HepG2 (cell line): ENCODE results near the gene TSNAXIP1. TPM values are rescaled to one million over a fixed set of nuclear protein-coding genes. Genes with fewer than 3 reads are reported as not detected.
A peak's percentile ranks its signal among the peaks of the same experiment; 100 is the strongest.

Source experiments
- CC2D1A ChIP-seq: sonication (generic); formaldehyde crosslinking; IDR thresholded peaks from 2 replicates; pipeline ENCODE4 v1.8.1; 2023; ENCODE audit warnings: mild to moderate bottlenecking, missing genetic modification reagents
- CCDC6 ChIP-seq: sonication (generic); formaldehyde crosslinking; IDR thresholded peaks from 2 replicates; pipeline ENCODE4 v1.8.1; 2022; ENCODE audit warnings: mild to moderate bottlenecking, missing genetic modification reagents, moderate library complexity
- DR1 ChIP-seq: sonication (generic); formaldehyde crosslinking; IDR thresholded peaks from 2 replicates; pipeline ENCODE4 v1.8.0; 2021; ENCODE audit warnings: mild to moderate bottlenecking, missing genetic modification reagents, inconsistent platforms
- FIP1L1 ChIP-seq: fragments of 200-400 bp; formaldehyde crosslinking; IDR thresholded peaks from 2 replicates; pipeline ENCODE4 v1.6.1; 2018; ENCODE audit warnings: low read depth, mild to moderate bottlenecking, low read length, moderate library complexity, borderline replicate concordance; ENCODE audit not compliant: insufficient read depth
- FOSL2 ChIP-seq: sonication (generic); formaldehyde crosslinking; IDR thresholded peaks from 2 replicates; pipeline ENCODE4 v1.4.0; 2020; ENCODE audit warnings: missing genetic modification reagents
- GPBP1L1 ChIP-seq: sonication (generic); formaldehyde crosslinking; IDR thresholded peaks from 2 replicates; pipeline ENCODE4 v1.5.0; 2020; ENCODE audit warnings: mild to moderate bottlenecking, missing genetic modification reagents
- HNRNPK ChIP-seq: fragments of 200-400 bp; formaldehyde crosslinking; IDR thresholded peaks from 2 replicates; pipeline ENCODE4 v1.6.1; 2018; ENCODE audit warnings: low read length, low read depth, moderate library complexity, mild to moderate bottlenecking; ENCODE audit not compliant: poor library complexity, severe bottlenecking
- KMT2A ChIP-seq: sonication (generic); formaldehyde crosslinking; IDR thresholded peaks from 2 replicates; pipeline ENCODE4 v1.4.0; 2020; ENCODE audit warnings: missing genetic modification reagents
- MAFF ChIP-seq: IDR thresholded peaks from 2 replicates; pipeline ENCODE4 v1.6.1; 2011; ENCODE audit warnings: low read depth, low read length, improper control_type of control experiment
- MAFK ChIP-seq, 2 experiments: IDR thresholded peaks in 1 of 2; conservative IDR thresholded peaks in 1 of 2; 2 replicates each; pipeline ENCODE4 v1.6.1; 2011; ENCODE audit warnings: improper control_type of control experiment in 2 of 2, low read length in 2 of 2
- MTF2 ChIP-seq: sonication (generic); formaldehyde crosslinking; IDR thresholded peaks from 2 replicates; pipeline ENCODE4 v1.5.0; 2020; ENCODE audit warnings: missing genetic modification reagents, borderline replicate concordance
- MZF1 ChIP-seq: sonication (generic); formaldehyde crosslinking; IDR thresholded peaks from 2 replicates; pipeline ENCODE4 v1.8.1; 2023; ENCODE audit warnings: mild to moderate bottlenecking, missing genetic modification reagents, borderline replicate concordance
- NBN ChIP-seq: fragments of 450-650 bp; conservative IDR thresholded peaks from 2 replicates; pipeline ENCODE4 v1.6.1; 2017
- NPAS2 ChIP-seq: sonication (generic); formaldehyde crosslinking; IDR thresholded peaks from 2 replicates; pipeline ENCODE4 v1.8.0; 2022; ENCODE audit warnings: mild to moderate bottlenecking, missing genetic modification reagents, borderline replicate concordance
- NRL ChIP-seq: sonication (generic); formaldehyde crosslinking; IDR thresholded peaks from 2 replicates; pipeline ENCODE4 v1.5.0; 2020; ENCODE audit warnings: missing genetic modification reagents, mild to moderate bottlenecking, moderate library complexity, borderline replicate concordance
- PHF8 ChIP-seq: sonication (generic); formaldehyde crosslinking; IDR thresholded peaks from 2 replicates; pipeline ENCODE4 v1.5.0; 2020; ENCODE audit warnings: missing genetic modification reagents
- SMC3 ChIP-seq: IDR thresholded peaks from 2 replicates; pipeline ENCODE4 v1.6.1; 2011; ENCODE audit warnings: low read length, improper control_type of control experiment
- STAT6 ChIP-seq: sonication (generic); formaldehyde crosslinking; IDR thresholded peaks from 2 replicates; pipeline ENCODE4 v1.4.0; 2020; ENCODE audit warnings: missing genetic modification reagents, mild to moderate bottlenecking, borderline replicate concordance
- ZBTB1 ChIP-seq: sonication (generic); formaldehyde crosslinking; IDR thresholded peaks from 2 replicates; pipeline ENCODE4 v1.4.0; 2020; ENCODE audit warnings: missing genetic modification reagents, borderline replicate concordance
- ZFAT ChIP-seq: sonication (generic); formaldehyde crosslinking; conservative IDR thresholded peaks from 2 replicates; pipeline ENCODE4 v1.8.1; 2023; ENCODE audit warnings: missing genetic modification reagents, inconsistent platforms
- ZFX ChIP-seq: sonication (generic); formaldehyde crosslinking; IDR thresholded peaks from 2 replicates; pipeline ENCODE4 v1.4.0; 2020; ENCODE audit warnings: mild to moderate bottlenecking, low read depth, missing genetic modification reagents, moderate library complexity
- ZNF205 ChIP-seq: IDR thresholded peaks from 2 replicates; pipeline ENCODE4 v1.6.1; 2018; ENCODE audit warnings: missing biosample characterization, missing genetic modification reagents
- ZNF292 ChIP-seq: sonication (generic); formaldehyde crosslinking; IDR thresholded peaks from 2 replicates; pipeline ENCODE4 v1.8.1; 2022; ENCODE audit warnings: mild to moderate bottlenecking, low read depth, missing genetic modification reagents, borderline replicate concordance
- ZNF333 ChIP-seq: sonication (generic); formaldehyde crosslinking; IDR thresholded peaks from 2 replicates; pipeline ENCODE4 v1.4.0; 2020; ENCODE audit warnings: mild to moderate bottlenecking, missing genetic modification reagents, borderline replicate concordance
- ZNF713 ChIP-seq: sonication (generic); formaldehyde crosslinking; IDR thresholded peaks from 2 replicates; pipeline ENCODE4 v1.4.0; 2020; ENCODE audit warnings: mild to moderate bottlenecking, missing genetic modification reagents
- ZNF879 ChIP-seq: sonication (generic); formaldehyde crosslinking; IDR thresholded peaks from 2 replicates; pipeline ENCODE4 v1.8.1; 2023; ENCODE audit warnings: missing genetic modification reagents
- ZSCAN12 ChIP-seq: sonication (generic); formaldehyde crosslinking; IDR thresholded peaks from 2 replicates; pipeline ENCODE4 v1.9.0; 2021; ENCODE audit warnings: mild to moderate bottlenecking, missing genetic modification reagents
- polyA plus RNA-seq, 8 experiments: library from polyadenylated mRNA; depleted of rRNA in 3 of 8; stranded (reverse) in 7 of 8; unstranded in 1 of 8; fragments of >200 nt; fragmentation: Illumina TruSeq in 4 of 8; extraction: Trizol in 4 of 8; gene quantifications; 2 replicates each; pipeline versions ENCODE4 v1.2.1 to v1.2.3, GENCODE V29; 2011 to 2016; ENCODE audit warnings: low read depth in 4 of 8, missing spikeins in 1 of 8, mixed read lengths in 1 of 8; ENCODE audit not compliant: insufficient read depth in 1 of 8
- total RNA-seq, 5 experiments: library from RNA; depleted of rRNA; stranded (reverse); fragments of >200 nt; fragmentation: Illumina TruSeq; extraction: Trizol; gene quantifications; 2 replicates each; pipeline ENCODE4 v1.2.3, GENCODE V29; 2016; ENCODE audit warnings: low read depth in 1 of 5

Gene TSNAXIP1
- total and polyA plus RNA-seq, 2 of the 13 experiments (the other 11 are each of a cell fraction or from before 2014, with no cell fraction given), result 0.37 to 0.86 TPM

GRCh38 chr16:67847064-67847861, 40.6 kb downstream of the TSNAXIP1 start, which contains the start of gene CENPT (continued):
- TF ChIP-seq HNRNPK (no peak), DR1 (CRISPR knock-in tag) (no peak), CCDC6 (CRISPR knock-in tag) (no peak; the same call in 1 of the 2 replicates), ZNF333 (no peak; the same call in 1 of the 2 replicates), NBN (no peak), ZNF205 (CRISPR knock-in tag) (no peak), FOSL2 (CRISPR knock-in tag) (0 out of 2 replicates have a peak, but pooled peaks have one; percentile 4), KMT2A (CRISPR knock-in tag) (no peak), FIP1L1 (no peak), ZBTB1 (CRISPR knock-in tag) (0 out of 2 replicates have a peak, but pooled peaks have one; percentile 17), MAFK (conservative IDR thresholded peaks at IDR 0.05 in 1 of 2, IDR thresholded peaks at IDR 0.05 in 1 of 2; ENCODE audit: low read length in 2 of 2) (no peak), MAFF (no peak), STAT6 (CRISPR knock-in tag) (no peak), ZNF879 (CRISPR knock-in tag) (0 out of 2 replicates have a peak, but pooled peaks have one; percentile 43), ZNF292 (CRISPR knock-in tag) (no peak; the same call in 1 of the 2 replicates), GPBP1L1 (CRISPR knock-in tag) (no peak), ZSCAN12 (CRISPR knock-in tag) (no peak), SMC3 (no peak), ZNF713 (CRISPR knock-in tag) (no peak), ZFAT (CRISPR knock-in tag) (peak; percentile 24; the same call in 1 of the 2 replicates), PHF8 (CRISPR knock-in tag) (peak; percentile 70), ZFX (peak; percentile 80), MZF1 (CRISPR knock-in tag) (0 out of 2 replicates have a peak, but pooled peaks have one; percentile 37), NPAS2 (CRISPR knock-in tag) (no peak), MTF2 (no peak), NRL (CRISPR knock-in tag) (peak; percentile 82), CC2D1A (0 out of 2 replicates have a peak, but pooled peaks have one; percentile 11)
